Measurements from ENCODE around the gene TSFM.

The TSFM gene

GRCh38 chr12:57777911-57778310, 4.7 kb upstream of the TSFM start:
- DNase-seq (ENCODE audit: low read depth, low spot score) = no peak
- ChIA-PET CTCF (interaction anchor here (0.8 to 4.0 kb wide), 5 partner anchors 21 to 126 kb away, joined by 3 to 15 read pairs (median 3); no protein-coding TSS in a partner anchor), POLR2A (no interaction called here)
- no peak for TF ChIP-seq CTCF (IDR thresholded peaks at IDR 0.05; ENCODE audit: insufficient read depth, low read length, missing control alignments)
- H3K4me3 ChIP-seq (ENCODE audit: low read depth, low read length) = no peak overlapping the region

GRCh38 chr12:57779736-57780135, 2.9 kb upstream of the TSFM start:
- POLR2A ChIA-PET = interaction anchor here (1.4 kb wide), 1 partner anchor 11 kb away, joined by 4 read pairs; no protein-coding TSS in a partner anchor
- CTCF ChIA-PET = interaction anchor here (0.8 to 2.2 kb wide), 14 partner anchors 10 to 196 kb away, joined by 3 to 15 read pairs (median 3); no protein-coding TSS in a partner anchor
- no peak for TF ChIP-seq CTCF (IDR thresholded peaks at IDR 0.05; ENCODE audit: insufficient read depth, low read length, missing control alignments)

DNA sequence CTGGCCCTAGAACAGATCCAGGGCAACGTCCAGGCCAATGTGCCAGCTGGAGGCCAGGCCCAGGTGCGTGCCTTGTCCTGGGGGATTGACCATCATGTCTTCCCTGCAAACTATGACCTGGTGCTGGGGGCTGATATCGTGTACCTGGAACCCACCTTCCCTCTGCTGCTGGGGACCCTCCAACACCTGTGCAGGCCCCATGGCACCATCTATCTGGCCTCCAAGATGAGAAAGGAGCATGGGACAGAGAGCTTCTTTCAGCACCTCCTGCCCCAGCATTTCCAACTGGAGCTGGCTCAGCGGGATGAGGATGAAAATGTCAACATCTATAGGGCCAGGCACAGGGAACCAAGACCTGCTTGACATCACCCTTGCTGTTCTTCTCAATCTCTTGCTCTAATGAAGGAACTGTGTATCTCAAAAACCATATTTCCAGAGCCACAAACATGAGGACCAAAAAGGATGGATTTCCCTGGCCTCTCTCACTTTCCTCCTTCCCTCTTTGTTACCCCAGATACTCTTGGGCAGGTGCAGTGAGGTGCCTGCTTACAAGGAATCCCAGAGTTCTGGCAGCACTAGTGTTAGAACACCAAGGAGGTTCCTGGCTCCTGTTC, 2.2 kb upstream of the TSFM start:
- ChIA-PET POLR2A (interaction anchor here (1.4 kb wide), 1 partner anchor 10 kb away, joined by 4 read pairs; no protein-coding TSS in a partner anchor), CTCF (interaction anchor here (0.9 to 9.4 kb wide), 11 partner anchors 7 to 197 kb away, joined by 3 to 199 read pairs (median 4); partner anchors contain the start of genes EEF1AKMT3 and METTL1)
- no peak for DNase-seq (ENCODE audit: low read depth, low spot score)
- TF ChIP-seq CTCF (IDR thresholded peaks at IDR 0.05; ENCODE audit: insufficient read depth, low read length, missing control alignments) = no peak
- no peak overlapping the region for H3K4me3 ChIP-seq (ENCODE audit: low read depth, low read length)

More at GRCh38 chr12:57779736-57780135, 2.9 kb upstream of the TSFM start:
- no peak overlapping the region for H3K4me3 ChIP-seq (ENCODE audit: low read depth, low read length)
- no peak for DNase-seq (ENCODE audit: low read depth, low spot score)

DNA sequence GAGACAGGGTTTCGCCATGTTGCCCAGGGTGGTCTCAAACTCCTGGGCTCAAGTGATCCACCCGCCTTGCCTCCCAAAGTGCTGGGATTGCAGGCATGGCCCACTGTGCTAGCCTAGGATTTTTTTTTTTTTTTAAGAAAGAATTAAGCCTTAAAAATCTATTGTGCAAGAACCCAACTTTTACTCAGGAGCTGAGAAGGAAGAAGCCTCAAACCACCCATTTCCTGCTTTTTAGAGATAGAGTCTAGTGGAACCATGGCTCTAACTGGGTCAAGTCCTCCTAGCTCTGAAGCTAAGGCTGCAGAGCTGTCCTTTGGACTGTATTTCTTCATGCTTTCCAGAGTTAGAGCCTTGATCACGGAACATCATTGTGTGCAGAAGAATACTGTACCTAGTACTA, 1.3 kb upstream of the TSFM start:
- POLR2A ChIA-PET = no interaction called here

GRCh38 chr12:57781801-57782200, 786 bp upstream of the TSFM start:
- H3K4me3 ChIP-seq (ENCODE audit: low read depth, low read length) = no peak overlapping the region
- TF ChIP-seq CTCF (IDR thresholded peaks at IDR 0.05; ENCODE audit: insufficient read depth, low read length, missing control alignments) = no peak
- no peak for DNase-seq (ENCODE audit: low read depth, low spot score)
- ChIA-PET POLR2A (no interaction called here), CTCF (interaction anchor here (1.0 to 9.4 kb wide), 10 partner anchors 9 to 123 kb away, joined by 3 to 199 read pairs (median 4); partner anchors contain the start of genes CYP27B1, EEF1AKMT3 and METTL1)

More for the DNA sequence above, 1.3 kb upstream of the TSFM start:
- DNase-seq (ENCODE audit: low read depth, low spot score) = no peak
- no peak for TF ChIP-seq CTCF (IDR thresholded peaks at IDR 0.05; ENCODE audit: insufficient read depth, low read length, missing control alignments)
- H3K4me3 ChIP-seq (ENCODE audit: low read depth, low read length) = no peak overlapping the region
- CTCF ChIA-PET = interaction anchor here (1.0 to 9.4 kb wide), 10 partner anchors 8 to 123 kb away, joined by 3 to 199 read pairs (median 4); partner anchors contain the start of genes CYP27B1, EEF1AKMT3 and METTL1

DNA sequence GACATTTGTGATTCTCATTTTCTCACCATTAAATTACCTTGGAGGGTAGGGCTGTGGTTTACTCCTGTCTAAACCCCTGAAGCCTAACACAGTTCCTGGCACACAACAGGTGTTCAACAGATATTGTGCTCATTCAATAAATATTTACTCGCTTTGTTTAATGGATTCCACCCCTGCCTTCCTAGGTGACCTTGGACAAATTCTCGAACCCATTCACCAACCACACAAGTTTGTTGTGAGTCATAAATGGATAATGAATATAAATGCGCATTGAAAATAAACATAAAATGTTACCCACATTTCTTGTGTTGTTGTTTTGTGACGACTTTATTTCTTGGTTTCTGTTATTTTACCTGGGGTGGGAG, 362 bp upstream of the TSFM start:
- TF ChIP-seq CTCF (IDR thresholded peaks at IDR 0.05; ENCODE audit: insufficient read depth, low read length, missing control alignments) = no peak
- ChIA-PET CTCF (interaction anchor here (0.8 to 9.4 kb wide), 21 partner anchors 9 to 154 kb away, joined by 3 to 199 read pairs (median 5); partner anchors contain the start of genes CDK4, CYP27B1, EEF1AKMT3 and METTL1), POLR2A (no interaction called here)
- no peak for DNase-seq (ENCODE audit: low read depth, low spot score)
- H3K4me3 ChIP-seq (ENCODE audit: low read depth, low read length) = no peak overlapping the region
